Thoracic aorta (tissue), 2 donors: ENCODE data around the gene SCAPER. TPM values are rescaled to one million over a fixed set of nuclear protein-coding genes. Genes with fewer than 3 reads are reported as not detected.

Source experiments
- ATAC-seq: fragments of 150-250 bp; one replicate; pipeline ENCODE4 v1.8.0; 2017; ENCODE audit warnings: low read depth; ENCODE audit not compliant: insufficient number of reproducible peaks, low FRiP score
- DNase-seq: peaks from one replicate; pipeline ENCODE4 v3.0.0-alpha.2; 2020; ENCODE audit warnings: low spot score
- H3K27ac ChIP-seq, 2 donors: fragments of 200-600 bp; sonication (generic); 1 replicate in 1 of 2; 2 replicates in 1 of 2; pipeline ENCODE4 v1.5.1; 2016; ENCODE audit warnings: mild to moderate bottlenecking in 2 of 2, moderate library complexity in 2 of 2
- H3K27me3 ChIP-seq: fragments of 200-600 bp; sonication (generic); replicated peaks from 2 replicates; pipeline ENCODE4 v1.6.0; 2016; ENCODE audit warnings: mild to moderate bottlenecking; ENCODE audit not compliant: insufficient read depth
- H3K36me3 ChIP-seq: fragments of 200-600 bp; sonication (generic); one replicate; pipeline ENCODE4 v1.5.1; 2016
- H3K4me1 ChIP-seq, 2 donors: fragments of 200-600 bp; sonication (generic); 1 replicate in 1 of 2; 2 replicates in 1 of 2; pipeline versions ENCODE4 v1.5.1 to v1.6.0; 2016; ENCODE audit warnings: low read depth in 2 of 2, mild to moderate bottlenecking in 1 of 2; ENCODE audit not compliant: control insufficient read depth in 1 of 2
- H3K4me3 ChIP-seq: fragments of 200-600 bp; sonication (generic); 2 replicates; pipeline ENCODE4 v1.5.1; 2016; ENCODE audit warnings: mild to moderate bottlenecking
- H3K9me3 ChIP-seq: fragments of 200-600 bp; sonication (generic); 2 replicates; pipeline ENCODE4 v1.5.1; 2016
- CTCF ChIP-seq: fragments of 200-600 bp; sonication (generic); IDR thresholded peaks from one replicate; pipeline ENCODE4 v1.5.1; 2019; ENCODE audit warnings: antibody characterized with exemption
- total RNA-seq, 2 donors: library from RNA; depleted of rRNA; stranded (reverse); fragments of >200 nt; gene quantifications; one replicate each; pipeline versions ENCODE4 v1.1.0 to v1.2.3, GENCODE V29; 2016

Gene SCAPER
- total RNA-seq, 2 donors from 2014 or later: 29.6 to 65.0 TPM

GRCh38 chr15:76381366-76381765, 523.8 kb downstream of the SCAPER start:
- Histone ChIP-seq H3K9me3 (no peaks in the 10 kb centered on the region), H3K27me3 (no peaks in the 10 kb centered on the region), H3K4me3 (no peak overlapping the region), H3K27ac (no peak overlapping the region), H3K4me1 (no peaks in the 10 kb centered on the region), H3K36me3 (no peaks in the 10 kb centered on the region)
- TF ChIP-seq CTCF: no peak
- no peak for ATAC-seq
- DNase-seq: no peak

GRCh38 chr15:76380249-76380648, 524.9 kb downstream of the SCAPER start:
- Histone ChIP-seq H3K27me3 (no peaks in the 10 kb centered on the region), H3K36me3 (no peaks in the 10 kb centered on the region), H3K4me3 (no peak overlapping the region), H3K4me1 (no peaks in the 10 kb centered on the region), H3K9me3 (no peaks in the 10 kb centered on the region), H3K27ac (no peak overlapping the region)
- ATAC-seq (no peak), DNase-seq (no peak)
- no peak for TF ChIP-seq CTCF

GRCh38 chr15:76378691-76379090, 526.4 kb downstream of the SCAPER start:
- DNase-seq: no peak
- no peak overlapping the region for H3K27ac ChIP-seq
- no peak for TF ChIP-seq CTCF
- H3K27me3 ChIP-seq: no peaks in the 10 kb centered on the region
- no peaks in the 10 kb centered on the region for H3K9me3 ChIP-seq
- no peak overlapping the region for H3K4me3 ChIP-seq
- no peaks in the 10 kb centered on the region for H3K36me3 ChIP-seq
- H3K4me1 ChIP-seq: no peaks in the 10 kb centered on the region
- no peak for ATAC-seq

- Histone ChIP-seq H3K9me3 (no peaks in the 10 kb centered on the region), H3K4me1 (no peaks in the 10 kb centered on the region), H3K27me3 (no peaks in the 10 kb centered on the region), H3K4me3 (no peak overlapping the region), H3K36me3 (no peaks in the 10 kb centered on the region), H3K27ac (no peak overlapping the region)
- TF ChIP-seq CTCF: no peak
- no peak for DNase-seq
- ATAC-seq: no peak
Measured at GRCh38 chr15:76377751-76378150, 527.4 kb downstream of the SCAPER start.

- Histone ChIP-seq H3K36me3 (no peaks in the 10 kb centered on the region), H3K27me3 (no peaks in the 10 kb centered on the region), H3K4me3 (no peak overlapping the region), H3K4me1 (no peaks in the 10 kb centered on the region), H3K27ac (no peak overlapping the region), H3K9me3 (no peaks in the 10 kb centered on the region)
- DNase-seq (no peak), ATAC-seq (no peak)
- no peak for TF ChIP-seq CTCF
Measured at GRCh38 chr15:76377217-76377616, 527.9 kb downstream of the SCAPER start.
